GM21717 (cell line): ENCODE data around the gene METTL21A.

Source experiments
- ATAC-seq: cut with Tn5 transposase; IDR thresholded peaks from one replicate; pipeline ENCODE4 v1.9.1; 2021; ENCODE audit warnings: mild to moderate bottlenecking, moderate library complexity; ENCODE audit not compliant: unreplicated experiment

Gene METTL21A

DNA sequence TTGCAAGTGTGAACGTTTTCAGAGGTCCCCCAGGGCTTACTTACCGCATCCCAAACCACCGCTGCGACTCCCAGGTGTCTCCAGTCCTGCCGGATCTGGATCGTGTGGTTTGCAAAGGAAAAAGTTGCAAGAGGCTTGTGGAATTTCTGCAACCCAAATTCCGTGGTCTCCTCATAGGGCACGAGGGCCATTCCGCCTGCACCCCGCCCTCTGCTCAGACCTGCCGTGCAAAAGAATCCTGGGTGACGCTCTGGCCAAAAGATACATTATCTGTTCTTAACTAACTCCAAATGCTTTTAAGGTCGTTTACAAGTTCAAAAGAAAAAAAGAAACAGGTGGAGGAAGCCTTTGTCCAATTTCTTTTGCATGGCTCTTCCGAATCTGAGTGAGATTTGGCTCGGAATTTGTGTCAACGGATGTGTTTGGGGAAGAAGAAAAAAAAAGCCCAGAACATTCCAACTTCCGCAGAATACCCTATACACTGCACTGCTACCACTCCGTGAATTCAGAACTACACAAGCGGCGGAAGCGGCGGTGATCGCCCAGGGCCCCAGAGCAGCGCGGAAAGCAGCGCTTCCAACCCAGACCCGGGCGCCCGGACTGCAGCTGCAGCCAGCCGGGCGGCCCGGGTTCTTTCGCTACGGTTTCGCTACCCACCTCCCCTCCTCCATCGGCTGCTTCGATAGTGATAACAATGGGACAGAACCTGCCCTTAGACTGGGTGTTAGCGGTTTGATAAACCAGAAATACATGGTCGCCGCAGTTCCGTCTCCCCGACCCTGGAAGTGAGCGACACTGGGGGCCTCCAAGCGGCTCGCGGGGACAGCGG lies 795 bp downstream of the METTL21A start:
- ATAC-seq: peak; percentile 46

DNA sequence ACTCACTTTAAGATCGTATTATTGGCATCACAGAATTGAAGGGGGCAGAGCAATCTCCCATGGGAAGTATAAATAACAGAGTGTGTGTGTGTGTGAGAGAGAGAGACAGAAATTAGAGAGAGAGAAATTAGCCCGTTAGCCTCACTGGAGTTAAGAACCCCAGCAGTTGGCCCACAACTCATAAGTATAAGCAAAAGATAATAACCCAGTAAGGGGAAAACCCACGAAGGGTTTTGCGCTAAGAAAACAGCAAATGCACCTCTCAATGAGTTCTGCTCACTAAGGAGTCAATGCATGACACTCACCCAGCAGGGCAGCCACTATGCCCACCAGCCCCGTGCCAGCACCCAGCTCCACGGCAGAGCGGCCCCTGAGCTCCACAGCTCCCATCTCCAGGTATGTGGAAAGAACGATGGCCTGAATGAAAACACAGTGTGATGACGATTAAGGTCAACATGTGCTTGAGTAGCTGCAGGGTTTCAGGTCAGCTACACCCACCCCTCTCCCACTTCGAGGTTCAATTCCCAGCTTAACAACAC lies 3.6 kb downstream of the METTL21A start:
- ATAC-seq: no peak

DNA sequence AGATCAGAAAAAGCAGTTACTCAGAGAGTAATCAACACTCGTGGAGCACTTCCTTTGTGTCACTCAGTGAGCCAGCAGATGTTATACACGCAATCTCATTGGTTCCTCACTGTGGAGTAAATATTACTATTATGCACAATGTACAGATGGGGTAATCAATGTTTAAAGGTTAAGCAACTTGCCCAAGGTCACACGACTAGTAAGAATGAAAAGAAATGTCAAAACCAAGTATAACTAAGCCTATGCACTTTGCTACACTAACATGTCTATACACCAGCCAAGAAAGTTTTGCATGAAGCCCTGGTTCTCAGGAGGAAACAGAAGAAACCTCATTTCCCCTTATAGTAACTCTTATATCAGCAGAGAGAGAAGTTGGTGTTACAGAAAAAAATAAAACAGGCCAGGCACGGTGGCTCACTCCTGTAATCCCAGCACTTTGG lies 5.4 kb downstream of the METTL21A start:
- ATAC-seq: no peak

DNA sequence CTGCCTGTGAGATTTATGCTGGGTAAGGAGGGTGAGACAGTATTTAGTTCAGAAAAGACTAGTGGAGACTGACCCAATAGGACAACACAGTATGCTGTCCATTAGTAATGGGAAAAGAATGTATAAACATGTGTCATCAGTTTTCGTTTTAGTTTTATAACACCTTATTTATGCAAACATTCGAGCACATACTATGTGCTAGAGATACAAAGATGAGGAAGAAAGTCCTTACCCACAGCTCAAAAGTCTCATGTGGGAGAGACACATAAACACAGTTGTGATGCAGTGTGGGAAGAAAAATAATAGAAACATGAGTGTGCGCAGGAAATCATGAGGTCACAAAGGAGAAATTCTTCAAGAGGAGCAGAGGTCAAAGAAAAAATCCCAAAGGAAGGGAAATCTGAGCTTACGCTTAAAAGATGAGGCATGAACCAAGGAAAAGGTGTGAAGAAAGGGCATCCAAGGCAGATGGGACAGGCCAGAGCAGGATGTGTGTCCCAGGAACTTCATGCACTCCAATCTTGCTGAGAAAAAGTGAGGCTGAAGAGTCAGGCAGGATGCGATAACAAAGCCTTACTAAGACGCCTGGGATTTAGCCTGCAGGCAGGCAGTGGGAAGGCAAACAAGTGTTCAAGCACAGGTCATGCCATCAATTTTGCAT lies 8.1 kb downstream of the METTL21A start:
- no peak for ATAC-seq

DNA sequence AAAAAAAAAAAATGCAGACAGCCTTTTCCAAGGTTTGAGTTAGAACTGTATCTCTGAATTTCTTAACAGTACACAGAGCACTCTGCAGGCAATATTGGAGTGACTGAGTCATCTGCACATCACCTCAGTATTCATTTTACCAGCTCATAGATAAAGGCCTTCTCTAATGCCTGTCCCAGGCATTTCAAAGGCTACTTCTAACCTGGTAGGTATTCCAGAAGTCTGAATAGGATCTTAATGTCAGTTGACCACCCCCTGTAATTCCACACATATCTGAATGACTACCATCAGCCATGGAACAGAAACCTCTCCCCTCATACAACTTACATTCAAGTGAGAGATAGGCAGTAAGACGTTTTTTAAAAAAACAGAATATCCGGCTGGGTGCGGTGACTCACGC lies 9.0 kb downstream of the METTL21A start:
- ATAC-seq: no peak

DNA sequence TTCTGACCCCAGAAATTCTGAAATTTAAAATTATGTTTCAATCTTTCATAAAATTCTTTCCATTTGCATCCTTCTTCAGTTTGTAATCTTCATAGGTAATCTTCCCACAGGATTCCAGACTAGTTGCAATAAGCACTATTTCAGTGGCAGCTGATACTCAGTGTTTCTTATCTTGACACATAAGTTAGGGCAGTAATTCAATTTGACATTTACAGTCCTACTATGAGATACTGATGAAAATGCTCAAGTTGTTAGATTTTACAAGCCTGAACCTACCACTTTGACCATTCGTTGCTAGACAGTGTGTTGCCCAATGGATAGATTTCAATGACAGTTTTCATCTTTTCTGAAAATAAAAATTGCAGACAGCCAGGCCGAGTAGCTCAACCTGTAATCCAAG lies 10.4 kb downstream of the METTL21A start:
- ATAC-seq: no peak

DNA sequence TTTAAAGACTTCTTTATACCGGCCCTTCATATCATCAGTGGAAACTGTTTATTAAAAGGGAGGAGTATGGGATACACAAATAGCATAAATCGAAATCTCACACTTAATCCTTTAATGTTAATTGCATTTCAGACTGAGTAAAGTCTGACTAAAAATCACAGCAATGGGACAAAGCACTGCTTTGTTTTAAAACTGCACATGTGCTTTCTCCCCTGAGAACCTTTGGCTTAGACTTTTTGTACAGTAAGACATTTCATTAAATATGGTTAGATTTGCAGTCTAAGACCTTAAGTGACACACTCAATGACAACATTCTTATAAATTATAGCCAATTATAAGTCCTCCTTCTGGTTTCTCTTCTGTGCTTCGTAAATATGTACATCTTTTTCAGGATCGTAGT lies 12.5 kb downstream of the METTL21A start:
- no peak for ATAC-seq

DNA sequence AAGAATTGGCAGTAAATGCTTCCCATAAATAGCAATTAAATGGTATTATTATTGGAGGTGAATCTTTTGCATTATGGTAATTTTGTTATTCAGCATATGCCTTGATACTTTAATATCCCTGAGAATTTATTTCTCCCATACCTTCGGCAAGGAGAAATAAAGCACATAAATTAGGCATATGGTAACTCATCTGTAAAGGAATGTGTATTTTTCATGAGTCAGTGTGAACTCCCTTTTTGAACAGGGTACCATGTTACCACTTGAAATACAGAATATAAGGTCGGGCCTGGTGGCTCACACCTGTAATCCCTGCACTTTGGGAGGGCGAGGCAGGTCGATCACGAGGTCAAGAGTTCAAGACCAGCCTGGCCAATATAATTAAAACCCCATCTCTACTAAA lies 18.4 kb downstream of the METTL21A start:
- no peak for ATAC-seq

DNA sequence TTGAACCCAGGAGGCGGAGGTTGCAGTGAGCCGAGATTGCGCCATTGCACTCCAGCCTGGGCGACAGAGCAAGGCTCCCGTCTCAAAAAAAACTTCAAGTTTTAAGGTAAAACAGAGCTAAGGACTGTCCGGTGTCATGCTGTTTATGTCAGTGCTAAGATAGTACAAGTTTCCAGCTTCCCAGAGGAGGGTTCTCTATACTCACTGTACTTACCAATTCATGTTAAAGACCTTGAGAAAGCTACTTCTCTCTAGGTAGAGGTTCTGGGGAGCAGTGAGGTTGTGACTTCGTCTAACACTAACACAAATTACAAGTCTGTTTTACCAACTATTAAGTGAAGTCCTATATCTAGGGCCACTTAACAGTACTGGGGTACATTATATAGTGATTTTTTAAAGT lies 18.8 kb downstream of the METTL21A start:
- ATAC-seq: no peak

DNA sequence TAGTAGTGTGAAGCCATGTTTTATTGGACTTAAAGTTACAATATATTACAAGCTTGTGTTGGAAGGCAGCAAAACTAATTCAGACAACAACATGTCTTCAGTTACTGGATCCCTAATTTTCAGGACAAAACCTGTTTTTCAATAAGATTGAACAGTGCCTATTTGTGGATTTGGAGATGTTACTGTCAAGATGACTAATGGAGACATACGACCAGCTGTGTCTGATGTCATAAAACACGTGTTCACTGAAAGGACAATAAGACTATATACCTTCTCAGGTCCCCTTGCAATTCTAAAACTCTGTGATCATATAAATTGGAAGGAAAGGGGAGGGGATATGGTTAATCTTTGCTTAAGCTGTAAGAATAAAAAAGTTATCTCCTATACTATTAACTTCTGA lies 21.7 kb downstream of the METTL21A start:
- ATAC-seq: no peak

DNA sequence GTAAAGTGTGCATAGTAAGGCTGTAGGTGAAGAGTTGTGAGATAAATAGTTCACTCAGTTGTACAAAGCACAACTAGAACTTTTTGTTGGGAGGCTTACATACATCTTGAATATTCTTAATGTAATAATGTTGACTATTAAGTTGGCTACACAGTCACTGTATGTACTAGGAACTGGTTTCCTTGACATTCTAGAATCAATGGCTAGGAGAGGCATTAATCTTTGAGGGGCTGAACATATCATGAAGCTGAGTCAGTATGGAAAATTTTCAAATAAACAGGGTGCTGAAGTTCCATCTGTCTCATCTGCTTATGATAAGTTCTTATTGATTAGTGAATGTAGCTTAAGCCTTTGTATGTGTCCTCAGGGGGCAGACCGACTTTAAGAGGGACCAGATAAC lies 23.4 kb downstream of the METTL21A start:
- no peak for ATAC-seq

DNA sequence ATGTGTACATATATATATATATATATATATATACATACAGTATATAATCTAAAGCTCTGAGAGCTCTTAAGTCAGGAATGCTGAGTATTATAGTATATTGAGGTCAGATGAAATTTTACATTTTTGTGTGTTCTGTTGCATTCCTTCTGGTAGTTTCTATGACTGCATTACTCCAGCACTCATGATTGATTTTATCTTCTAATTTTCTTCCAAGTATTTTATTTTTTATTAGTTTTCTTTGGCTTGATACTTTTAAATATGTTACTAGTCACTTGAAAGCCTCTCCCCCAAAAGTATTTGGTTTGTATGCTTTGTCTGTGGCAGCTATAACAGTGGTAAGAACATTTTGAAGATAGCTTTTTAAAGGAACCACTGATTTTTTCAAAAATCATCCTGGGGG lies 25.0 kb downstream of the METTL21A start:
- ATAC-seq: no peak

DNA sequence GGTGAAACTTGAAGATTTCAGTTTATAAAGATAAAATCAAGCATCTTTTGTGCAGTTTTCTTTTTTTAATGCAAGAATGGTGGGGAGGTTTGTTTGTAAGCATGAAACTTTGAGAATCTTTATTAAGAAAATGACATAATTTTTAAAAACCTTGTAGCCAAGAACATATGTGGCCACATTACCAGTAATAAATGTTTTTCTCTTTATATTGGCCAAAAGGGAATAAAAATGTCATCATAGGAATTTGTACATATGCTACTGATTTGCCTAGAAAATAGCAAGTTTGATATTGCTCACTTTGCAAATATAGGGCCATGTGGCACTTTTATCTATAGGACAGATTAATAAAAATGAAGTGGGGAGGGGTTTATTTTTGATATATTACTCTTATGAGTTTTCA lies 25.6 kb downstream of the METTL21A start:
- no peak for ATAC-seq

DNA sequence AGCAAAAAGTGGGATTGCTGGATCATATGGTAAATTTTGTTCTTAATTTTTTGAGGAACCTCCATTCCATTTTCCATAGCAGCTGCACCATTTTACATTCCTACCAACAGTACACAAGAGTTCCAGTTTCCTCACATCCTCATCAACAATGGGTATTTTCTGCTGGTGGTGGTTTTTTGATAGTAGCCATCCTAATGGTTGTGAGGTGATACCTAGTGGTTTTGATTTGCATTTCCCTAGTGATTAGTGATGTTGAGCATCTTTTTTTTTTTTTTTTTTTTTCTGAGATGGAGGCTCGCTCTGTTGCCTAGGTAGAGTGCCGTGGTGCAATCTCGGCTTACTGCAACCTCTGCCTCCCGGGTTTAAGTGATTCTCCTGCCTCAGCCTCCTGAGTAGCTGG lies 30.5 kb downstream of the METTL21A start:
- no peak for ATAC-seq

DNA sequence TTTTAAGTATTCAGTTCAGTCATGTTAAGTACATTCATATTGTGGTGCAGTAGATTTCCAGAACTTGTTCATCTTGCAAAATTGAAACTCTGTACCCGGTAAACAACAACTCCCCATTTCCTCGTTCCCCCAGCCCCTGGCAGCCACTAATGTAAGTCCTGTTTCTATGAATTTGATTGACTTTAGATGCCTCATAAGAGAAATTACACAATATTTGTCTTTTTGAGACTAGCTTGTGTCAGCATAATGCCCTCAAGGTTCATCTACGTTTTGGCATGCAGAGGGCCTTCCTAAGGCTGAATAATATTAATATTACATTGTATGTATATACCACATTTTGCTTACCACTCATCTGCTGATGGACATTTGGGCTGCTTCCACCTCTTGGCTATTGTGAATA lies 30.9 kb downstream of the METTL21A start:
- no peak for ATAC-seq

DNA sequence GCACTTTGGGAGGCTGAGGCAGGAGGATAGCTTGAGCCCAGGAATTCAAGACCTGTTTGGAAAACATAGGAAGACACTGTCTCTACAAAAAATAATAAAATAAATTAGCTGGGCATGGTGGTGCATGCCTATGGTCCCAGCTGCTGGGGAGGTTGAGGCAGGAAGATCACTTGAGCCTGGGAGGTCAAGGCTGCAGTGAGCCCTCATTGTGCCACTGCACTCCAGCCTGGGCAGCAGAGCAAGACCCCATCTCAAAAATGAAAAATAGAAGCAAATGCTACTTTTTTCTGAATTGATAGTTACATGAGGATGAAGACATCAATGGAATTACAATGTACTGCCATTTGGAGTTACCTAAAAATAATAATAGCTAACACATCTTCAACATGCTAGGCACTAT lies 31.9 kb downstream of the METTL21A start:
- no peak for ATAC-seq

DNA sequence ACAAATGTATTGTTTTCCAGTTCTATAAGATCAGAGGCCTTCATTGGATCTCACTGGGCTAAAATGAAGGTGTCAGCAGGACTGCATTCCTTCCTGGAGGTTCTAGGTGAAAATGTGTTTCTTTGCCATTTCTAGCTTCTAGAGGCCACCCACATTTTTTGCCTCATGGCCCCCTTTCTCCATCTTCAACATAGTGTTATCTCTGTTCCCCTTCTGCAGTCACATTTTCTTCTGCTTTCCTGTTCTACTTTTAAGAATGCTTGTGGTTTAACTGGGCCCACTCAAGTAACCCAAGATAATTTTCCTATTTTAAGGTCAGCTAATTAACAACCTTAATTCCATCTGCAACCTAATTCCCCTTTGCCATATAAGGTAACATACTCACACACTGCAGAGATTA lies 36.1 kb downstream of the METTL21A start:
- ATAC-seq: no peak

DNA sequence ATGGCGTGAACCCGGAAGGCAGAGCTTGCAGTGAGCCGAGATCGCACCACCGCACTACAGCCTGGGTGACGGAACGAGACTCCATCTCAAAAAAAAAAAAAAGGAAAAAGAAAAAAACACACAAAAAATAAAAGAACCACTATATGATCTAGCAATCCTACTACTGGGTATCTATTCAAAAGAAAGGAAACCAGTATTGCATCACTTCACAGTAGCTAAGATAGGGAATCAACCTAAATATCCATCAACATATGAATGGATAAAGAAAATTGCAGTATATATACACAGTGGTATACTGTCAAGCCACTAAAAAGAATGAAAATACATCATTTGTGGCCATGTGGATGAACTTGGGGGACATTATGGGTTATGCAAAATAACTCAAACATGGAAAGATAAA lies 37.9 kb downstream of the METTL21A start:
- no peak for ATAC-seq

DNA sequence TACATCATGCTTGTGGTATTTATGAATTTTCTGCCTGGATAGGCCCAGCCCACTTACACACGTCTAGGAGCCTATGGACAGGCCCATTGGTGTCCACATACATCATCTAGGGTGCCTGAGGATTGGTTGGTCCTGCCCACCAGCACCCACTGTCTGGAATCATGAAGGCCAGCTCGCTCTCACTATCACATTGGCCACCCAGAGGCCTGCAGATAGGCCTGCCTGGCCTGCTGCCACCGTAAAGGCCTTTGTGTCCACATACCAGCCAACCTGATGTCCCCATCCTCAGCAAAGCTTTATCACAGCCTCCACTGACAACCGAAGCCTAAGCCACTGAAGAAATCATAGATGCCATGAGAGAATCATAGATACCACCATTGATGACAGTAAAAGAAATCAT lies 40.2 kb downstream of the METTL21A start:
- no peak for ATAC-seq

DNA sequence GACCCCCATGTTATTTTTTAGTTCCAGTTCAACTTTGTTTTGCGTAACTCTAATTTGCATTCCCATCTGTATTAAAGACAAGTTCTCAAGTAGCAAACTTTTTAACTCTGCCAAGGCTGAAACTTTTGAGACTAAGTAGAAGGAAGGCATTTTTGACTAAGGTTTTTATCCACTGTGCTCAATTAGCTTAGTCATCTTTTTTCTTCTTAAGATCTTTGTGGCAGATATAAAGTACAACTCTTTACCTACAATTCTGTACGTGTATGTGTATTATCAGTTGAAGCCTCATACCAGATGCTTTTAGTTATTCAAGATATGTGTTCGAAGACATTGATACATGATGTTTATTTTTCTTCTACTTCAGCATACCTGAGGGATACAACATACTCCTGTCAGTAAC lies 53.8 kb downstream of the METTL21A start:
- no peak for ATAC-seq

DNA sequence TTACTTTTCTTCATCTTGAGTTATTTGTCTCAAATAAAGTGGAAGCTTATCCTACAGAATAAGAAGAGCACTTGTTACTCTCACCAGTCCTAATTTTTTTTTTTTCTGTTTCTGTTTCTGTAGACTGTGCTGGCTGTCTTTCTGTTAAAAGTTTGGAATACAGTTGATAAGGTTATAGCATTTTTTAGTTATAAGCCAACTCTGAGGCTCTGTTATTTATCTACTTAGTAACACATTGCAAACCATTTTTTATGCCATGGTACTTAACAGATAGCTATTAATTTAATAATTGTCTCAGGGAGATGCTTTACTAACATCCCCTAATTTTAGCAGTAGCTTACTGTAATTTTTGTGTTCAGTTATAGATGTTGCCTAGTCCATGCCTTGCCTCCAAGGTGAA lies 57.5 kb downstream of the METTL21A start:
- no peak for ATAC-seq

DNA sequence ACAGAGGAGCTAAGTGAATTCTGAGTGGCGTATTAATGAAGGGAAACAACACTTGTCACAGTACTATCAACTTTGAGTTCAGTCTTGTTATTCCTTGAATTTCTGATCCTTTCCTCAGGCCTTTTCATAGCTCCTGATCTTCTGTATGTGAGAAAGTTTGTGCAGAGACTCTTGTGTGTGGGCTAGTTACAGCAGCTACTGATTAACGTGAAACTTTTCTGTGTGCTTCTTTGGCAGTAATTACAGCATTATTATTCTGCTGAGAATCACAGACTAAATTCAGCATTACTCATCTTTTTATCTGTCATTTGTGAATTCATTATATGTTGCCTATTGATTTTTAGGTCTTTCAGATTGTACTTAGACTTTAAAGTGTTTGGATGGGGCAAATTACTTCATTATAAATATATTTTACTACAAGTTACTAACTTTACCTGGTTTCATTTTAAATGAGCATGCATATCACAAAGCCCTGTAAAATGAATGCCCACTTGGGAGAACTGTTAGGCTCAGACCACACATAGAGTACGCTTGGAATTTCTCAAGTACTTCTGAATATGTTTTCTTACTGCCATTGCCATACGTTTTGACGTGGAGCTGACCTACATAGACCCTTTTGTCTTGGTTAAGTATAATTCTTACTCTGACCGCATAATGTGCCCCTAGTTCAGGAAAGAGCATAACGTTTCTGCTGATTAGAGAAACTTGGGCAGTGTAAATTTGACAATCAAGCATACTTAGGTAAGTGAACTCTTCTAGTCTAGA lies 59.3 kb downstream of the METTL21A start:
- no peak for ATAC-seq
